ENCODE results near the gene CACNA1S.
A peak's percentile ranks its signal among the peaks of the same experiment; 100 is the strongest.

Gene CACNA1S

GRCh38 chr1:201061049-201061448 is 51.2 kb downstream of the CACNA1S start:
- no peak for DNase-seq

- DNase-seq = no peak
These were observed 51.6 kb downstream of the CACNA1S start for GRCh38 chr1:201060586-201060985.

GRCh38 chr1:201059871-201060555 is 52.2 kb downstream of the CACNA1S start:
- no peak for DNase-seq

- no peak for DNase-seq
These were observed 52.8 kb downstream of the CACNA1S start for GRCh38 chr1:201059401-201059800.

- DNase-seq = no peak
These were observed 58.1 kb downstream of the CACNA1S start for GRCh38 chr1:201054091-201054543.

- no peak for DNase-seq
These were observed 58.9 kb downstream of the CACNA1S start for GRCh38 chr1:201053155-201053860.

- DNase-seq = no peak
These were observed 60.8 kb downstream of the CACNA1S start for GRCh38 chr1:201051399-201051798.

- no peak for DNase-seq
These were observed 61.5 kb downstream of the CACNA1S start for GRCh38 chr1:201050515-201051277.

- no peak for DNase-seq
These were observed 62.9 kb downstream of the CACNA1S start for GRCh38 chr1:201049248-201049831.

- no peak for DNase-seq
These were observed 63.7 kb downstream of the CACNA1S start for GRCh38 chr1:201048521-201048920.

GRCh38 chr1:201044119-201044518 is 68.1 kb downstream of the CACNA1S start:
- no peak for DNase-seq

- peak; percentile 51 for DNase-seq
These were observed 69.3 kb downstream of the CACNA1S start for GRCh38 chr1:201042779-201043461.

GRCh38 chr1:201041011-201041410 is 71.2 kb downstream of the CACNA1S start:
- DNase-seq = no peak

GRCh38 chr1:201039876-201040275 is 72.3 kb downstream of the CACNA1S start:
- DNase-seq = no peak

GRCh38 chr1:201039418-201039817 is 72.8 kb downstream of the CACNA1S start:
- DNase-seq = no peak

- DNase-seq = no peak
These were observed 73.9 kb downstream of the CACNA1S start for GRCh38 chr1:201038186-201038876.

- DNase-seq = no peak
These were observed 75.9 kb downstream of the CACNA1S start for GRCh38 chr1:201036188-201036842.

GRCh38 chr1:201034671-201035070 is 77.6 kb downstream of the CACNA1S start:
- DNase-seq = no peak

- DNase-seq = no peak
These were observed 79.8 kb downstream of the CACNA1S start for GRCh38 chr1:201032408-201032807.

- DNase-seq = no peak
These were observed 83.8 kb downstream of the CACNA1S start for GRCh38 chr1:201028461-201028889.

- no peak for DNase-seq
These were observed 85.4 kb downstream of the CACNA1S start for GRCh38 chr1:201026836-201027235.

Data from NCI-H2107 (cell line).